Measurements from ENCODE around the gene GLE1. TPM values are rescaled to one million over a fixed set of nuclear protein-coding genes. Genes with fewer than 3 reads are reported as not detected.
"Not testable (repeated sequence)": the region's sequence is repeated elsewhere in the genome, so short reads cannot be mapped to it uniquely, and the experiment has no call there.

GLE1 gene
- total and polyA plus RNA-seq, 2 donors = 13.5 to 19.2 TPM

DNA sequence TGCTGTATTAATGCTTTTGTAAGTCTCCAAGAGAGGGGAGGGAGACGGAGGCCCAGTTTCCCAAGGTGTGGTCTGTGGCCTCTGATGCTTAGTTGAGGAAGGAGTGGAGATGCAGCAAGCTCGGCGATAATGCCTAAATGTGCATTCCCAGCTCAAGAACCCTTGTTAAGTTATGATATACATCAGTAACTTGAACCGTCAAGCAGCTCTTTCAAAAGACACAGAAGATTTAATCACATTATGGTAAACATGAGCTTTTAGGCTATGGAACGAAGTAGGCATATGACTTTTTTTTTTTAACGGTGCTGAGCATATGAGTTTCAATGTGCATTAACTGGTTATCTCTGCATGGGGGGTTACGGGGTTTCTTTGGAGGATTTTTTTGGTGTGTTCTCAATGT lies 22.3 kb upstream of the GLE1 start:
- no peak overlapping the region for H3K4me3 ChIP-seq (ENCODE audit: low read depth, low read length)
- 92% methylated on average over 7 of the region's 7 CpGs for WGBS
- peaks cover 4% of the 10 kb centered on the region for H3K36me3 ChIP-seq (ENCODE audit: insufficient read depth)
- no peak for DNase-seq (ENCODE audit: extremely low spot score)
- H3K4me1 ChIP-seq (ENCODE audit: insufficient read depth) = no peaks in the 10 kb centered on the region
- H3K27ac ChIP-seq (ENCODE audit: low read depth) = no peak overlapping the region

DNA sequence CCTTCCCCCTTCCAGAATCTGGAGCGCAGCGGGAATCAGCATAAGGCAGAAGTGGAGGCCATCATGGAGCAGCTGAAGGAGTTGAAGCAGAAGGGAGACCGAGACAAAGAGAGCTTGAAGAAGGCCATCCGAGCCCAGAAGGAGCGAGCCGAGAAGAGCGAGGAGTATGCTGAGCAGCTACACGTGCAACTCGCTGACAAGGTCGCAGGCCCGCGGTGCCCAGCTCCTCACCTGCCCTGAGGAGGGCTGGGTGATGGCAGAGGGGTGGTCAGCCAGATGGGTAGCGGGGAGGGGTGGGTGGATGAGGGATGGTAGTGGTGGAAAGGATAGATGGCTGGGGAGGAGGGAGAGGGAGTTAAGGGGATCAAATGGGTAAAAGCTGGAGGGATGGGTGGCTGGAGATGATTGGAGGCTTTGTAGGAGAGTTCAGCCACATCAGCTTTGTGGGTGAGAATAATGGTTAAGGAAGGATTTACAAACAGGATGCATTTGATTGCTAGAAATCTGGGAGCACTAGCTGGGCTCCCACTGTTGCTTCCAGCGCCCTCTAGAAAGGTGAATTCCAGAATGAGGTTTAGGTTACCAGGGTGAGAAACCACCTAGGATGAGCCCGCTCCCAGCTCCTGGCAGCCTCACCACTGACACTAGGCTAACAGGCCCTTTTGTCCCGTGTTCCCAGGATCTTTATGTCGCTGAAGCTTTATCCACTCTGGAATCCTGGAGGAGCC lies 19.7 kb upstream of the GLE1 start:
- DNase-seq (ENCODE audit: extremely low spot score) = no peak
- 91% methylated on average over 17 of the region's 17 CpGs for WGBS
- peaks cover 2% of the 10 kb centered on the region for H3K36me3 ChIP-seq (ENCODE audit: insufficient read depth)
- H3K4me1 ChIP-seq (ENCODE audit: insufficient read depth) = no peaks in the 10 kb centered on the region
- no peak overlapping the region for H3K4me3 ChIP-seq (ENCODE audit: low read depth, low read length)
- no peak overlapping the region for H3K27ac ChIP-seq (ENCODE audit: low read depth)

DNA sequence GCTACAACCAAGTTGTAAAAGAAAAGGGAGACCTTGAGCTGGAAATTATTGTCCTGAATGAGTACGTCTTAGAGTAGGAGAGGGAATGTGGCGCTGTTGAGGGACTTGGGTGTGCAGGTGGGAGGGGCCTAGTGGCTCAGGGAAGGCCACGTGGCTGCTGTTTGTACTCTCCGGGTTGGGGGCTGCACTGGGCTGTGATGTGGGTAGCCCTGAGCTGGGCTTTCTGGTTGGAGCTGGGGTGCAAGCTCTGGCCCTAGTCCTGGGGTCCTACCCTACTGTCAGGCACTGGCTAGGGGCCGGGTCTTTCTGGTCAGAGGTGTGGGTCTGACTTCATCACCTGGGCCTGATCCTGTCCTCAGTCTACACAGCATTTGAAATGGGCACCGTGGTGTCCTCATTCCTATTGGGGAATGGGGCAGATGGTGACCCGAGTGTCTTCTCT lies 19.1 kb upstream of the GLE1 start:
- H3K36me3 ChIP-seq (ENCODE audit: insufficient read depth) = peaks cover 2% of the 10 kb centered on the region
- no peak overlapping the region for H3K4me3 ChIP-seq (ENCODE audit: low read depth, low read length)
- DNase-seq (ENCODE audit: extremely low spot score) = no peak
- no peak overlapping the region for H3K27ac ChIP-seq (ENCODE audit: low read depth)
- WGBS = 73% methylated on average over 7 of the region's 7 CpGs
- H3K4me1 ChIP-seq (ENCODE audit: insufficient read depth) = no peaks in the 10 kb centered on the region

DNA sequence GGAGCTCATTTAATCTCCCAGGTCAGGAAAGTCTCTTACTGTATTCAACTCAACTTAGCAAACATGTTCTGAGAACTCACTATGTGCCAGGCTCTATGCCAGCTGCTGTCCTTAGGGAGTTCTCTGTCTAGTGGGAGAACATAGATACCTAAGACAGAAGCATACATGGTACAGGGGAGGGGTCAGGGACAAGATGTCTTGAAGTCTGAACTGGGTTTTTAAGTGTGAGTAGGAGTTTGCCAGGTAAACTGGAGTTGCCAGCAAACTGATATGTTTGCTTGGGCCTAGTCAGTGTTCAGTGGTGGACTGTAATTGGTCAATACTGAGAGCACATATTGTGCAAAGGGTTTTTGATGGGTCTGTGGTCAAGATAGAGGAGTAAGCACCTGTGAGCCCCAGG lies 18.3 kb upstream of the GLE1 start:
- Histone ChIP-seq H3K27ac (ENCODE audit: low read depth) (no peak overlapping the region), H3K4me1 (ENCODE audit: insufficient read depth) (no peaks in the 10 kb centered on the region), H3K4me3 (ENCODE audit: low read depth, low read length) (no peak overlapping the region), H3K36me3 (ENCODE audit: insufficient read depth) (peaks cover 2% of the 10 kb centered on the region)
- no peak for DNase-seq (ENCODE audit: extremely low spot score)

DNA sequence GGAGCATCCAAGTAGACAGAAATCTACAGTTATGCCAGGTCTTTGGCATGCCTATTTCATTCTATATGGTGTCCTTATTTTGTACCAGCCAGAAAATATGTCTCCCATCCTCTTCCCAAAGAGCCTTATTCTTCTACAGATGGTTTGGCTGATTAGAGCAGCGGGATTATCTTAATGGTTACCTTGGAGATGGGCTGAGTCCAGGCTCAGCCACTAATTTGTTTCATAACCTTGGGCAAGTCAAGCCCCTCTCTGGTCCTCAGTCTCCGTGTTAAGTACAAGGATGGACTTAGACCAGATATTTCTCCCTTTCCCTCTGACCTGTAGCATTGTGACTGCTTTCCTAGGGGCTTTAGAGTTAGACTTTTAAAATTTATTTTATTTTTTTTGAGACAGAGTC lies 11.1 kb upstream of the GLE1 start:
- 80% methylated on average over 2 of the region's 2 CpGs for WGBS
- no peak overlapping the region for H3K4me3 ChIP-seq (ENCODE audit: low read depth, low read length)
- peaks cover 6% of the 10 kb centered on the region for H3K36me3 ChIP-seq (ENCODE audit: insufficient read depth)
- H3K4me1 ChIP-seq (ENCODE audit: insufficient read depth) = no peaks in the 10 kb centered on the region
- H3K27ac ChIP-seq (ENCODE audit: low read depth) = no peak overlapping the region
- no peak for DNase-seq (ENCODE audit: extremely low spot score)

DNA sequence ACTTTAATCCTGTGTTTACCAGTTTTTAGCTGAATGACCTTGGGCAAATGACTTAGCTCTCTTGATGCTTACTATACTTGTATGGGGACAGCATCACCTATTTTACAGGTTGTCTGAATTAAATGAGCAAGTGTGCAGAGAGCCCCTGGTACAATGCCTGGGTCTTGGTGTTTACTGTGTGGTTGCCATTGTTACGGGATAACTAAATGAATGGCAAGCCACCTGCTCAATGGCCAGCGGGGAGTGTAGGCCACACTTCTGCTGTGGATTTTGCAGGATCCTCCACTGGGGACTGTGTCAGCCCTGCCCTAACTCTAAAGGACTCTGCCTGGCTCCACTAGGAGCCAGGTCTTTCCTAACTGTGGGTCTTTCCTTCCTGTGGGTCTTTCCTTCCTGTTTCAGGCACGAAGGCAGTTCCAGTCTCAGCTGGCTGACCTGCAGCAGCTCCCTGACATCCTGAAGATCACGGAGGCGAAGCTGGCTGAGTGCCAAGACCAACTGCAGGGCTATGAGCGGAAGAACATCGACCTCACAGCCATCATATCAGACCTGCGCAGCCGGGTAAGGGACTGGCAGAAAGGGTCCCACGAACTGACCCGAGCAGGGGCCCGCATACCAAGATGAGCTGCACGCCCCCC lies 10.3 kb upstream of the GLE1 start:
- DNase-seq (ENCODE audit: extremely low spot score) = no peak
- peaks cover 6% of the 10 kb centered on the region for H3K36me3 ChIP-seq (ENCODE audit: insufficient read depth)
- no peak overlapping the region for H3K4me3 ChIP-seq (ENCODE audit: low read depth, low read length)
- no peaks in the 10 kb centered on the region for H3K4me1 ChIP-seq (ENCODE audit: insufficient read depth)
- WGBS = 52% methylated on average over 13 of the region's 13 CpGs
- H3K27ac ChIP-seq (ENCODE audit: low read depth) = no peak overlapping the region

DNA sequence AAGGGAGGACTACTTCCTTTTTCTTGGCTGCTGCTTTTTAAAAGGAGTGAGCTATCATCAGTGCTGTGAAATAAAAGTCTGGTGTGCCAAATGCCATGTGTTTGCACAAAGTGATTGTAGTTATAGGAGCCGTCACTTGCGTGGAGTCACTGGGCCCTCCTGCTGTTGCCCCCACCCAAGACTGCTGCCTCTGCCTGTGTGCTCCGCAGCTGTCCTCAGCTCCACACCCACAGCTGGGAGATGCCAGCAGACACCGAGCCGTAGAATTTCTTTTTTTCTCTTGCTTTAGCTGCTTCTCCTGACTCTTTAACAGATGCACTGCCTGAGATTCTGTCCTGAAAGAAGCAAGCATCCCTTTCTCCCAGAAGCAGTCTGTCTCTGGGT lies 9.8 kb upstream of the GLE1 start:
- no peak for DNase-seq (ENCODE audit: extremely low spot score)
- Histone ChIP-seq H3K4me3 (ENCODE audit: low read depth, low read length) (no peak overlapping the region), H3K36me3 (ENCODE audit: insufficient read depth) (peaks cover 6% of the 10 kb centered on the region), H3K4me1 (ENCODE audit: insufficient read depth) (no peaks in the 10 kb centered on the region), H3K27ac (ENCODE audit: low read depth) (no peak overlapping the region)
- WGBS = 62% methylated on average over 5 of the region's 5 CpGs

DNA sequence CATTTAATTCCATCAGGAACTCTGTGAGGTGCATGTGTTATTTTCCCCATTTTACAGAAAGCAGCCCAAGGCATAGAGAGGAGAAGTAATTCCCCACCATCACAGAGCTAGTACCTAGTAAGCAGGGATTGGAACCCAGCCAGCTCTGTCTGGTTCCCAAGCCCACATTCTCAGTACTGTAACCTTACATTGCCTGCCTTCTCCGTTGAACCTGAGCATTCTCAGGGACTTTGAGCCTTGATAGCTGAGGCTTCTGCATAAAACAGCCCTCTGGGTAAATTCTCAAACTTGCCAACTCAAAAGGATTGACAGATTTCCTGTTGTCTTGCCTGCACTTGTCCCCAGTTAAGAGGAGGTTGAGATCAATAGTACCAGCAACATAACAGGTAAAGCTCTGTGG lies 9.2 kb upstream of the GLE1 start:
- no peak overlapping the region for H3K4me3 ChIP-seq (ENCODE audit: low read depth, low read length)
- peaks cover 6% of the 10 kb centered on the region for H3K36me3 ChIP-seq (ENCODE audit: insufficient read depth)
- 60% methylated on average over 1 of the region's 1 CpG for WGBS
- H3K4me1 ChIP-seq (ENCODE audit: insufficient read depth) = no peaks in the 10 kb centered on the region
- no peak for DNase-seq (ENCODE audit: extremely low spot score)
- H3K27ac ChIP-seq (ENCODE audit: low read depth) = no peak overlapping the region

DNA sequence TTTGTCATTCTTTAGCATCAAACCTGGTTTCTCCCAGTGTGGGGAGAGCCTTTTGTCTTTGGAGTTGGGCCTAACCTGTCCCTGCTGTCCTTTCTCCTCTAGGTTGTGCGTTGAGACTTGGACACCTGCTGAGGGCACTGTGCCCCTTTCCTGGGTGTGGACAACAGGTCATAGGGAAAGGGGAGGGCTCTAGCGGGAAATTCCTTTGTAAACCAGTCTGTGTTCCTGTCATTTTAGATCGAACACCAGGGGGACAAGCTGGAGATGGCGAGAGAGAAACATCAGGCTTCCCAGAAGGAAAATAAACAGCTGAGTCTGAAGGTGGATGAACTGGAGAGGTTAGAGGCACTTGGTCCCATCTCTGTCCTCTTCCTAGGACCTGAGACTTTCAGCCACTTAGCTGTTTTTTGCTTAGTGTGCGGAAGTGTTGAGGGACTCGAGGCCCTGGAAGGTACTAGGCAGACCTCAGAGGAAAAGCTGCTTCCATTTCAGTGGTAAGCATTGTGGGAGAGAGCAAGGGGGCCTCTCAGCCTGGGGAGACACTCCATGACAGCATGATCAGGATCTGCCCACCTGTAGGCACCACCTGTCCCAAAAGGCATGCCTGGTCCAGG lies 8.6 kb upstream of the GLE1 start:
- Histone ChIP-seq H3K4me3 (ENCODE audit: low read depth, low read length) (no peak overlapping the region), H3K4me1 (ENCODE audit: insufficient read depth) (no peaks in the 10 kb centered on the region), H3K27ac (ENCODE audit: low read depth) (no peak overlapping the region), H3K36me3 (ENCODE audit: insufficient read depth) (peaks cover 6% of the 10 kb centered on the region)
- DNase-seq (ENCODE audit: extremely low spot score) = no peak
- WGBS = 81% methylated on average over 6 of the region's 6 CpGs

DNA sequence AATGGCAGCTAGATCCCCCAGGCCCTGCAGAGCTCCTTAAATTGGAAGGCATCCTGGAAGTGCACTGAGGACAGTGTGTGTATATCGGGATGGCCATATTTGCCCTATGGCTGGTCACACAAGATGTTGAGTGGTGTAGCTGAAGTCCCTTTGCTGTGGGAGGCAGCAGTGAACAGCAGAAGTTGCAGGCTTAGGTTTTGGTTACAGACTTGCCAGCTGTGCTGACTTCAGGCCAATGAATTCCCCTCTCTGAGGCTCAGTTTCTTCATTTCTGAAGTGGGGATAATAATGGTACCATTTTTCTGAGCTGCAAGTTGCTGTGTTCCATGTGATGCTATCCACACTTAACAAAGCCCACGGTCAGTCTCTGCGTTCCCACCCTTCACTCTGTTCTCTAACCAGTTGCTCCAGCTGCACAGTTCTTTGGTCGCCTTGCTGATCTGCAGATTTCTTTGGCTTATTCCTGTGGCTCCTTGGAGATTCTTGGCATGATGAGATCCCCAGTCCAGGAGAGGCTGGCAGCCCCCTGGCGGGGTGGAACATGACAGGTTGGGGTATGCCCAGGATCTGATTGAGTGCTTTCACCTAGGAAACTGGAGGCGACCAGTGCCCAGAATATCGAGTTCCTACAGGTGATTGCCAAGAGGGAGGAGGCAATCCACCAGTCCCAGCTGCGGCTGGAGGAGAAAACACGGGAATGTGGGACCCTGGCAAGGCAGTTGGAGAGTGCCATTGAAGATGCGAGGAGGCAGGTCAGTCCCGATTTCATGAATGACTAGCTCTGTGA lies 6.5 kb upstream of the GLE1 start:
- DNase-seq (ENCODE audit: extremely low spot score) = no peak
- no peak overlapping the region for H3K27ac ChIP-seq (ENCODE audit: low read depth)
- no peak overlapping the region for H3K4me3 ChIP-seq (ENCODE audit: low read depth, low read length)
- 95% methylated on average over 11 of the region's 11 CpGs for whole genome bisulfite sequencing
- peaks cover 3% of the 10 kb centered on the region for H3K36me3 ChIP-seq (ENCODE audit: insufficient read depth)
- no peaks in the 10 kb centered on the region for H3K4me1 ChIP-seq (ENCODE audit: insufficient read depth)

DNA sequence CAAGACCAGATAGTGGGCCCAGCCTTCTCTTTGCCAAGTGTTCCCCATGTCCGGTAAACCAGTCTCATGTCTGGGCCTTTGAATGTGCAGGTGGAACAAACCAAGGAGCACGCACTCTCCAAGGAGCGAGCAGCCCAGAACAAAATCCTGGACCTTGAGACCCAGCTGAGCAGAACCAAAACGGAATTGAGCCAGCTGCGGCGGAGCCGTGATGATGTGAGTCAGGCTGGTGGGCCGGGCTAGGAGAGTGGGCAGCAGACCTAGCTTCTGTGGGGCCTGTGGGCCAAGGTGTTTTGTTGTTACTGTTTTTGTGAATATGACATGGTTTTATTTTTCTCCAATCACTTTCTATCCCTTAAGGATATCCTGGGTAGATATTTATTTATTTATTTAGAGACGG lies 5.6 kb upstream of the GLE1 start:
- no peaks in the 10 kb centered on the region for H3K4me1 ChIP-seq (ENCODE audit: insufficient read depth)
- WGBS = 95% methylated on average over 9 of the region's 9 CpGs
- H3K4me3 ChIP-seq (ENCODE audit: low read depth, low read length) = no peak overlapping the region
- no peak for DNase-seq (ENCODE audit: extremely low spot score)
- H3K36me3 ChIP-seq (ENCODE audit: insufficient read depth) = peaks cover 3% of the 10 kb centered on the region
- H3K27ac ChIP-seq (ENCODE audit: low read depth) = no peak overlapping the region

DNA sequence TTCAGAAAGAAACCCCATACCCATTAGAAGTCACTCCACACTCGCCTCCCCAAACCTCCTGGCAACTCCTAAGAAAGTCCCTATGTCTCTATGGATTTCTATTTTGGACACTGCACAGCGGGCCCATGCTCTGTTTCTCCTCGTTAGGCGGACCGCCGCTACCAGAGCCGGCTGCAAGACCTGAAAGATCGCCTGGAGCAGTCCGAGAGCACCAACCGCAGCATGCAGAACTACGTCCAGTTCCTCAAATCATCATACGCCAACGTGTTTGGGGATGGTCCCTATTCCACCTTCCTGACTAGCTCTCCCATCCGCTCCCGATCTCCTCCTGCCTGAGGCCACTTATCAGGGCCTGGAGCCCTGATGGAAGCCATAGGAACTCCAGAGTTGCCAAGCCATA lies 4.6 kb upstream of the GLE1 start:
- H3K36me3 ChIP-seq (ENCODE audit: insufficient read depth) = peaks cover 3% of the 10 kb centered on the region
- WGBS = 94% methylated on average over 15 of the region's 15 CpGs
- DNase-seq (ENCODE audit: extremely low spot score) = no peak
- no peaks in the 10 kb centered on the region for H3K4me1 ChIP-seq (ENCODE audit: insufficient read depth)
- no peak overlapping the region for H3K27ac ChIP-seq (ENCODE audit: low read depth)
- H3K4me3 ChIP-seq (ENCODE audit: low read depth, low read length) = no peak overlapping the region

DNA sequence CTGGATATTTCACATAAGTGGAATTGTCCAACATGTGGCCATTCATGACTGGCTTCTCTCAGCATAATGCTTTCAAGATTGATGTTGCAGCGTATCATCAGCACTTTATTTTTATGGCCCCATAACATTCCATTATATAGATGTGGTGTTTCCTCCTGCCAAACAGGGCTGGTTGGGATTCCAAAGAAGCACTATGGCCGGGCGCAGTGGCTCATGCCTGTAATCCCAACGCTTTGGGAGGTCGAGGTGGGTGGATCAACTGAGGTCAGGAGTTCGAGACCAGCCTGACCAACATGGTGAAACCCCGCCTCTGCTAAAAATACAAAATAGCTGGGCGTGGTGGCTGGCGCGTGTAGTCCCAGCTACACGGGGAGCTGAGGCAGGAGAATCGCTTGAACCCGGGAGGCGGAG lies 1.1 kb upstream of the GLE1 start:
- H3K4me1 ChIP-seq (ENCODE audit: insufficient read depth); DNase-seq (ENCODE audit: extremely low spot score); H3K4me3 ChIP-seq (ENCODE audit: low read depth, low read length); H3K36me3 ChIP-seq (ENCODE audit: insufficient read depth); H3K27ac ChIP-seq (ENCODE audit: low read depth): not testable (repeated sequence)
- 22% methylated on average over 14 of the region's 14 CpGs for WGBS

DNA sequence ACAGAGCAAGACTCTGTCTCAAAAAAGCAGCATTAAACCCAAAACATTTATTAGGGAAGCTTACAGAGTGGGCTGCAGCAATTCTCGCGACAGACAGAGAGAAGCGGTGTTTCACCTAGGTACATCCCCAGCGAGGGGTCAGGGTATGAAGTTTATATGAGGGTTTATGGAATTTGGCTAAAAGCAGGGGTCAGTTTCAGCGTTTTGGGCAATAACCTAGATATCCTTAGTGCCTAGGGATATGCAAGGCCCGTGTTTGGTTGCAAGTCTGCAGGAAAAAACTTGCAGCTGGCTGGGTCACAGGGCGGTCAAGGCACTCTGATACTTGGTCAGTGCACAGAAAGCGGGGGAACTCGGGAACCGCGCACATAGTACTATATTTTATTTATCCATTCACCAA lies 649 bp upstream of the GLE1 start:
- no peak overlapping the region for H3K4me3 ChIP-seq (ENCODE audit: low read depth, low read length)
- 11% methylated on average over 11 of the region's 11 CpGs for WGBS
- no peak for DNase-seq (ENCODE audit: extremely low spot score)
- H3K36me3 ChIP-seq (ENCODE audit: insufficient read depth) = no peaks in the 10 kb centered on the region
- H3K4me1 ChIP-seq (ENCODE audit: insufficient read depth) = no peaks in the 10 kb centered on the region
- no peak overlapping the region for H3K27ac ChIP-seq (ENCODE audit: low read depth)
